GOT3 (cell line): ENCODE data around the gene GSTCD.

ENCODE experiments used
- DNase-seq: peaks from one replicate; lab custom pipeline; 2025; ENCODE audit warnings: mixed read lengths; lab: John Stamatoyannopoulos, UW

Gene GSTCD

GRCh38 chr4:105894660-105895582, 186.3 kb downstream of the GSTCD start, which contains the start of gene NPNT:
NPNT (plus strand) TSS chr4:105895471; CDS start chr4:105895653, 182 bp downstream.
- DNase-seq, result no peak

GRCh38 chr4:105895583-105896460, 187.2 kb downstream of the GSTCD start:
- no peak for DNase-seq

- no peak for DNase-seq
These were observed 187.9 kb downstream of the GSTCD start for GRCh38 chr4:105896461-105896942.
